Heart left ventricle (tissue), 16 donors: ENCODE data around the gene SLC25A1. TPM values are rescaled to one million over a fixed set of nuclear protein-coding genes. Genes with fewer than 3 reads are reported as not detected.

Source experiments
- ATAC-seq, 4 donors: fragments of 200-7000 bp; cut with Tn5 transposase; one replicate each; pipeline ENCODE4 v1.9.1; 2020 to 2022; ENCODE audit warnings: moderate library complexity in 4 of 4, mild to moderate bottlenecking in 3 of 4, moderate number of reproducible peaks in 1 of 4
- DNase-seq, 5 donors: peaks; one replicate each; pipeline ENCODE4 v3.0.0-alpha.2; 2020
- H3K27ac ChIP-seq, 12 donors: fragments of 200-600 bp; sonication (generic) in 4 of 12; one replicate each; pipeline versions ENCODE4 v1.5.0 to v1.8.0; 2016 to 2022; ENCODE audit warnings: mild to moderate bottlenecking in 2 of 12
- H3K27me3 ChIP-seq, 9 donors: fragments of 200-600 bp; sonication (generic) in 2 of 9; one replicate each; pipeline versions ENCODE4 v1.5.1 to v1.8.0; 2016 to 2022; ENCODE audit warnings: mild to moderate bottlenecking in 3 of 9
- H3K36me3 ChIP-seq, 9 donors: fragments of 200-600 bp; sonication (generic) in 2 of 9; one replicate each; pipeline versions ENCODE4 v1.5.0 to v1.8.0; 2018 to 2022; ENCODE audit warnings: mild to moderate bottlenecking in 2 of 9
- H3K4me1 ChIP-seq, 12 donors: fragments of 200-600 bp; sonication (generic) in 4 of 12; one replicate each; pipeline versions ENCODE4 v1.5.0 to v1.8.0; 2016 to 2022; ENCODE audit warnings: mild to moderate bottlenecking in 3 of 12
- H3K4me3 ChIP-seq, 12 donors: fragments of 200-600 bp; sonication (generic) in 4 of 12; one replicate each; pipeline versions ENCODE4 v1.5.0 to v1.8.0; 2017 to 2022; ENCODE audit warnings: mild to moderate bottlenecking in 9 of 12, moderate library complexity in 4 of 12
- H3K9me3 ChIP-seq, 12 donors: fragments of 200-600 bp; sonication (generic) in 4 of 12; one replicate each; pipeline versions ENCODE4 v1.5.0 to v1.8.0; 2016 to 2022; ENCODE audit warnings: mild to moderate bottlenecking in 1 of 12
- CTCF ChIP-seq, 12 donors: fragments of 200-600 bp; sonication (generic) in 4 of 12; IDR thresholded peaks; one replicate each; pipeline versions ENCODE4 v1.5.0 to v1.8.0; 2018 to 2022; ENCODE audit warnings: antibody characterized with exemption in 12 of 12, mild to moderate bottlenecking in 5 of 12
- POLR2A ChIP-seq, 2 donors: fragments of 450-650 bp; IDR thresholded peaks; one replicate each; pipeline ENCODE4 v1.6.1; 2017; ENCODE audit warnings: antibody characterized with exemption in 2 of 2, mild to moderate bottlenecking in 2 of 2, moderate library complexity in 2 of 2
- WGBS, 4 donors: extraction: QIAGEN DNeasy Blood & Tissue Kit in 2 of 4; methylation state at CpG; one replicate each; pipeline versions ENCODE4 v1.1.5 to v1.1.7; 2013 to 2018; 5-methylcytosine and 5-hydroxymethylcytosine counted together
- intact Hi-C, 10 donors: fragments of 100-400 bp; cut with DNase I; formaldehyde crosslinking; loops; one replicate each; pipeline versions ENCODE4 v1.11.1 to v1.14.2; 2022
- polyA plus RNA-seq, 2 donors: library from polyadenylated mRNA; stranded (reverse); fragments of 200-250 nt; gene quantifications; one replicate each; pipeline ENCODE4 v1.2.3, GENCODE V29; 2013
- total RNA-seq, 9 donors: library from RNA; depleted of rRNA in 2 of 9; stranded (reverse); fragments of >200 nt in 2 of 9; fragmentation: NEBNext Ultra II Directional in 3 of 9; extraction: Animal tissue kit (Norgen Biotek cat#: 25700) in 3 of 9; gene quantifications; one replicate each; pipeline versions ENCODE4 v1.1.0 to v1.2.4, GENCODE V29; 2016 to 2023
- donor health status: ischemic (EF 13 %, LVEDD 7.1; RV severe dilation, severe dysfunction).
- donor health status: healthy with polysubstance abuse.
- donor health status: DM: no; HTN: yes; CAD: no.
- donor health status: DM: no; HTN: no; CAD: no.
- donor health status: ischemic (EF 25% LVEDD 6.9; RV normal size, moderate dysfunction).
- donor health status: ischemic (EF 25% LVEDD 5.7; RV mildly dilated, moderate dysfunction).
- donor health status: healthy.
- donor health status: DM: yes; HTN: yes; CAD: no.
- donor health status: ischemic (EF 35%, LVEDD 5.7; RV mildly dilated, moderate dysfunction).
- donor health status: nonischemic (EF 11% LVEDD 7.7; RV severe dilation, severe dysfunction).
- donor health status: DM: yes; HTN: yes; CAD: no.
- donor health status: PGD.
- donor health status: ischemic (EF 29% LVEDD 5.4; RV normal size, mild dysfunction).
- donor health status: nonischemic (EF 23%, LVEDD 6.1; RV moderate dilation, normal function).

The SLC25A1 gene
- total and polyA plus RNA-seq, 11 donors: 16.1 to 35.8 (median 28.4) TPM

GRCh38 chr22:19216579-19216978, 38.0 kb upstream of the SLC25A1 start:
- H3K36me3 ChIP-seq: peaks cover 0 to 41% (median 20%) of the 10 kb centered on the region in 9 donors

GRCh38 chr22:19215360-19215759, 36.8 kb upstream of the SLC25A1 start:
- 97% methylated on average over 14 of the region's 14 CpGs for WGBS, 4 donors
- H3K9me3 ChIP-seq: no peaks in the 10 kb centered on the region
- peaks cover 0 to 30% (median 12%) of the 10 kb centered on the region in 9 donors for H3K36me3 ChIP-seq
- no peak overlapping the region for H3K27ac ChIP-seq
- no peak for ATAC-seq
- H3K4me3 ChIP-seq: no peak overlapping the region
- H3K27me3 ChIP-seq: no peaks in the 10 kb centered on the region
- no peak for TF ChIP-seq CTCF (IDR thresholded peaks at IDR 0.05)
- TF ChIP-seq POLR2A (IDR thresholded peaks at IDR 0.05): no peak
- peaks cover 2 to 23% (median 10%) of the 10 kb centered on the region in 12 donors for H3K4me1 ChIP-seq
- intact Hi-C loops: loop anchor here in 3 of 10 donors (5.0 kb wide), 3 partner anchors 42 to 77 kb away; partner anchors contain the start of gene CLTCL1 (in 1 of the 3)
- no peak for DNase-seq

More at GRCh38 chr22:19216579-19216978, 38.0 kb upstream of the SLC25A1 start:
- TF ChIP-seq CTCF (IDR thresholded peaks at IDR 0.05) (no peak), POLR2A (IDR thresholded peaks at IDR 0.05) (no peak)
- no peak overlapping the region for H3K27ac ChIP-seq
- WGBS, 4 donors: 96 to 97% (median 96%) methylated on average over 5 of the region's 5 CpGs
- no peaks in the 10 kb centered on the region for H3K27me3 ChIP-seq
- H3K9me3 ChIP-seq: no peaks in the 10 kb centered on the region
- H3K4me1 ChIP-seq: peaks cover 2 to 24% (median 10%) of the 10 kb centered on the region in 12 donors
- ATAC-seq (no peak), DNase-seq (no peak)
- intact Hi-C loops: loop anchor here in 3 of 10 donors (5.0 kb wide), 3 partner anchors 41 to 76 kb away; partner anchors contain the start of gene CLTCL1 (in 1 of the 3)
- H3K4me3 ChIP-seq: no peak overlapping the region

GRCh38 chr22:19214078-19214473, 35.5 kb upstream of the SLC25A1 start:
- no peak for TF ChIP-seq POLR2A (IDR thresholded peaks at IDR 0.05)
- TF ChIP-seq CTCF (IDR thresholded peaks at IDR 0.05): no peak
- WGBS, 4 donors: 69 to 75% (median 72%) methylated on average over 4 of the region's 4 CpGs
- no peak for DNase-seq
- Histone ChIP-seq H3K36me3 (peaks cover 0 to 40% (median 24%) of the 10 kb centered on the region in 9 donors), H3K27me3 (no peaks in the 10 kb centered on the region), H3K9me3 (no peaks in the 10 kb centered on the region), H3K4me1 (peaks cover 2 to 21% (median 10%) of the 10 kb centered on the region in 12 donors), H3K4me3 (no peak overlapping the region), H3K27ac (no peak overlapping the region)
- intact Hi-C loops: no loop called here
- ATAC-seq: no peak

GRCh38 chr22:19213442-19214077, 35.0 kb upstream of the SLC25A1 start:
- intact Hi-C loops: no loop called here
- Histone ChIP-seq H3K9me3 (no peaks in the 10 kb centered on the region), H3K4me1 (peaks cover under 1 to 16% (median 8%) of the 10 kb centered on the region in 12 donors), H3K27ac (no peak overlapping the region), H3K4me3 (no peak overlapping the region), H3K36me3 (peaks cover 0 to 45% (median 30%) of the 10 kb centered on the region in 9 donors), H3K27me3 (no peaks in the 10 kb centered on the region)
- WGBS, 4 donors: 73 to 77% (median 76%) methylated on average over 9 of the region's 9 CpGs
- ATAC-seq (no peak), DNase-seq (no peak)
- no peak for TF ChIP-seq CTCF (IDR thresholded peaks at IDR 0.05)
- TF ChIP-seq POLR2A (IDR thresholded peaks at IDR 0.05): no peak
